GM18508 (cell line): Measurements from ENCODE around the gene ACTMAP.

Source experiments
- ATAC-seq: cut with Tn5 transposase; IDR thresholded peaks from one replicate; pipeline ENCODE4 v1.9.1; 2021; ENCODE audit warnings: moderate number of reproducible peaks; ENCODE audit not compliant: insufficient read depth, unreplicated experiment

ACTMAP gene

GRCh38 chr19:40723661-40724254, 26.5 kb downstream of the ACTMAP start:
- ATAC-seq: no peak

DNA sequence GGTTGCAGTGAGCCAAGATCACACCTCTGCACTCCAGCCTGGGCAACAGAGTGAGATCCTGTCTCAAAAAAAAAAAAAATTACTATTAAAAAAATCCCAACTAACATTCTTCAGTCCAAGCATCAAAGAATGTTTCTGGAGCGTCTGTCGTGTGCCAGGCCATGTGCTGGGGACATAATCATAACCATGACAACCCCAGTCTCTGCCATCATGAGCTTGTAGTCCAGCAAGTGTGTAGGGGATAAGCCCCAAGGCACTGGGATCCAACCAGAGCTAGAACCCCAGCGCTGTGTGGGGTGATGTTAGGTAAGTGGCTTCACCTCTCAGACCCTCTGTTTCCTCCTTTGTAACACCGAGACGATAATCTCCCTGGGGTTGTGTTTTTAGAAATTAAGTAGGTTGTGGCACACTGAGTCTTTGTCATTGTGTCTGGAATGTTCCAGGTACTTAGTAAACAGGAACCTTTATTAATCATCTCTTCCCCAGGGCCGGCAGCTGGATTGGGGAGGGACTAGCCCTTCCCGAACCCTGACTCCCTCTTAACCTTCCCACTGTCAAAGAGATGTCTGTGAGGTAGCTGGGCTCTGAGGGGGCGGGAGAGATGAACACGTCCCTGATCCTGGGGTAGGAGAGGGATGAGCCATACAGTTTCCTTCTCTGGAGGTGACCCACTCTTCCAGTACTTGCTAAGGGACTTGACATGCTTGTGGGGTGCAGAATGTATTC, 28.2 kb downstream of the ACTMAP start:
- no peak for ATAC-seq

GRCh38 chr19:40721140-40721486, 29.2 kb downstream of the ACTMAP start:
- no peak for ATAC-seq

DNA sequence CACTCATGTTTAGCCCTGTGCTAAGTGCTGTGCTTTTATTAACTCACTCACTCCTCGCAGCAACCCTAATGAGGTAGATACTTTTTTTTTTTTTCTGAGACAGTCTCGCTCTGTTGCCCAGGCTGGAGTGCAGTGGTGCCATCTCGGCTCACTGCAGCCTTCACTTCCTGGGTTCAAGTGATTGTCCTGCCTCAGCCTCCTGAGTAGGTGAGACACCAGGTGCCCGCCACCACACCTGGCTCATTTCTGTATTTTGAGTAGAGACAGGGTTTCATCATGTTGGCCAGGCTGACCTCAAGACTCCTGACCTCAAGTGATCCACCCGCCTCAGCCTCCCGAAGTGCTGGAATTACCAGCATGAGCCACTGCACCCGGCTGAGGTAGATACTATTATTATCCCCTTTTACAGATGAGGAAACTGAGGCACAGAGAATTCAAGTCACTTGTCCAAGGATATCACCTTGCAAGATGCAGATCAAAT, 30.8 kb downstream of the ACTMAP start:
- ATAC-seq: no peak

GRCh38 chr19:40718774-40719391, 31.4 kb downstream of the ACTMAP start:
- ATAC-seq: no peak

DNA sequence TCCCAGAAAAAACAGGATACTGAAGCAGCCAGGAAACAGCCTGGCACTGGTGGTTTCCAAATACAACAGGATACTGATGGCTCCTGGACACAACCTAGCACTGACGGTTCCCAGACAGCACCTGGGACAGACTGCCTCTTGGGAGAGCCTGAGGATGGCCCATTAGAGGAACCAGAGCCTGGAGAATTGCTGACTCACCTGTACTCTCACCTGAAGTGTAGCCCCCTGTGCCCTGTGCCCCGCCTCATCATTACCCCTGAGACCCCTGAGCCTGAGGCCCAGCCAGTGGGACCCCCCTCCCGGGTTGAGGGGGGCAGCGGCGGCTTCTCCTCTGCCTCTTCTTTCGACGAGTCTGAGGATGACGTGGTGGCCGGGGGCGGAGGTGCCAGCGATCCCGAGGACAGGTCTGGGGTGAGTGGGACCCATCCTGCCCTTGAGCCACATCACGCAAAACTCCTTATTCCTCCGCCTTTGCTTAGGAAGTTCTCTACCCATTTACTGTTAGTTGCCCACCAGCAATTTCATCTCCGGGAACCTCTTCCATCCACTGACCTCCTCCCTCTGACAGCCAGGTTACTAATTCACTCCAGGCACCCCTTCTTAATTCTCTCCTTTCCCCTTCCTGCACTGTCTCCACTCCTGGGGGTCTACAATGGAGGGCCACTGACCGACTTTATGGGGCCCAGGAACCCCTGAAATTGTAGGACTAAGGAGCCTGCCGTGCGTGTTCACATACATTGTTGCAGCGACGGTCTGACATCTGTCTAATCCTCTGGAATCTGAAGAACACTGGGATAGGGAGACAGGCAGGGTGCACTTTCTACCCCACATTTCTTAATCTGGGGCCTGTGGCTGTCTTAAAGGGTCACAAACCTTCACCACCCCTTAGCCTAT, 32.1 kb downstream of the ACTMAP start:
- ATAC-seq: no peak

DNA sequence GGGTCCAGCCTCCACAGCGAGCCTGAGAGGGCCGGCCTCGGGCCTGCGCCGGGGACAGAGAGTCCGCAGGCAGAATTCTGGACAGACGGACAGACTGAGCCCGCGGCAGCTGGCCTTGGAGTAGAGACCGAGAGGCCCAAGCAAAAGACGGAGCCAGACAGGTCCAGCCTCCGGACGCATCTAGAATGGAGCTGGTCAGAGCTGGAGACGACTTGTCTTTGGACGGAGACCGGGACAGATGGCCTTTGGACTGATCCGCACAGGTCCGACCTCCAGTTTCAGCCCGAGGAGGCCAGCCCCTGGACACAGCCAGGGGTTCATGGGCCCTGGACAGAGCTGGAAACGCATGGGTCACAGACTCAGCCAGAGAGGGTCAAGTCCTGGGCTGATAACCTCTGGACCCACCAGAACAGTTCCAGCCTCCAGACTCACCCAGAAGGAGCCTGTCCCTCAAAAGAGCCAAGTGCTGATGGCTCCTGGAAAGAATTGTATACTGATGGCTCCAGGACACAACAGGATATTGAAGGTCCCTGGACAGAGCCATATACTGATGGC, 32.9 kb downstream of the ACTMAP start:
- ATAC-seq: no peak

- ATAC-seq: peak; percentile 50
Measured at GRCh38 chr19:40716482-40717324, 33.6 kb downstream of the ACTMAP start, which contains the start of the genes COQ8B and ITPKC. TSS of gene COQ8B (minus strand) at chr19:40716886. CDS start at chr19:40714632, 2,254 bp downstream. TSS of gene ITPKC (plus strand) at chr19:40717112. CDS start at chr19:40717136, 24 bp downstream.

- no peak for ATAC-seq
Measured at GRCh38 chr19:40716031-40716481, 34.2 kb downstream of the ACTMAP start.

DNA sequence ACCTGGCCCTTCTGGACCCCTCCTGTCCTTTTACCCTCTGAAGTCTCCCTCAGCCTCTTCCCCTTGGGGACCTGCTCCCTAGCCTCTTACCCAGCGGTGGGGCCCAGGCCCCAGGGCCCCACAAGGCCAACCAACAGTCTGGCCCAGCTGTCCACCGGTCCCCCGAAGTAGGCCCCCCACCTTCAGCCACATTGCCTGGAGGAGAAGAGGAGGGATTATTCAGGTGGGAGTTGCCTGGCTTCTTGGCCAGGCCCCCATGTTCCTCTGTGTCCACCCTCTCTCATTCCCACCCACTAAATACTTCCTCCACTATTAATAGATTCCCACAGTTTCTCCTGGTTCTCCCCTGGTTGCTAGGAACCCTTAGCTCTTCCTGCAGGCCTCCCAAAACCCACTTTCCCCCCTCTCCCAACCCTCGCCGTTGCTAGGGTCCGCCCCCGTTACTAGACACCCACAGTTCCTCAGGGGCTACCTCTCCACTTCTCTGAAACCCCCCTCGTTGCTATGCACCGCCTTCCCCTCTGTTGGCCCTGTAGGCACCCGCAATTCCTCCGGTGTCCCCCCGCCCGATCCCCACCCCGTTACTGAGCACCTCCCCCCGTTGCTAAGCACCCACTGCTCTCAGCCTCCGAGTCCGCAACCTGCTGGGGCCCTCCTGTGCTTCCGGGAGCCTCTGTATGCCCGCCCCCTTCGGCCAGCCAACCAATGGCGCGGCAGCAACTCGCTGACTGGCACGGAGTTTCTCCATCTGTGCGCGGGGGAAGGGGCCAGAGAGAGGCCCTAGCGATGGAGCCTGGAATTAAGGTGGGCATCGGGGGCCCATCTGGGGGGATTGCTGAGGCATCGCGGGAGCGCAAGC, 35.6 kb downstream of the ACTMAP start:
- no peak for ATAC-seq

DNA sequence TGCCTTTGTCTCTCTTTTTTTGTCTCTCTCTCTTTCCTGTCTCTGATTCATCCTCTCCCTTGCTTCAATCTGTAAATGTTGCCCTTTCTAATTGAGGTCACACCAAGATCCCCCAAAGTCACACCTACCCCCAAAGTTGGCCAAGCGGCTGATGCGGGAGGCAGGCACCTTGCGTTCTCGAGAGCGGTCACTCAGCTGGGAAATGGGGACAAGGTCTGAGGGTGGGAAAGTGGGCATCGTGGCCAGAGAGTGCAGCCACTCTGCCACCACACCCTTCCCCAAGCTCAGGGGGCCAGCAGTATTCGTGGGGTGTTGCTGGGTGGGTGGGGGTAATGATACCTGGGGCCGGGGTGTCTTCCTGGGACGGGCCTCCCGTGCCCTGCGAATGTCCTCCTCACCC, 36.3 kb downstream of the ACTMAP start:
- no peak for ATAC-seq

- no peak for ATAC-seq
Measured at GRCh38 chr19:40709817-40710216, 40.5 kb downstream of the ACTMAP start.

DNA sequence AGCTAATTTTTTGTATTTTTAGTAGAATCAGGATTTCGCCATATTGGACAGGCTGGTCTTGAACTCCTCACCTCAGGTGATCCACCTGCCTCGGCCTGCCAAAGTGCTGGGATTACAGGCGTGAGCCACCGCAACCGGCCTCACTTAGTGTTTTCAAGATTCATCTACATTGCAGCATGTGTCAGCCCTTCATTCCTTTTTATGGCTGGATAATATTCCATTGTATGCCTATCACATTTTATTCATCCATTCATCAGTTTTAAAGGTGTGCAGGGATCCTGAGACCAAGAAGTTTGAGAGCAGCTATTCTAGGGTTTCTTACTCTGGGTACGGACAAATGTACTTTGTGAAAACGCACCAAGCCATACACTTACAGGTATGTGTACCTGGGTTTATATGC, 42.7 kb downstream of the ACTMAP start:
- ATAC-seq: no peak

GRCh38 chr19:40705950-40706619, 44.2 kb downstream of the ACTMAP start:
- no peak for ATAC-seq

GRCh38 chr19:40705362-40705651, 45.0 kb downstream of the ACTMAP start:
- no peak for ATAC-seq

GRCh38 chr19:40704491-40705361, 45.6 kb downstream of the ACTMAP start:
- no peak for ATAC-seq
